Aorta (tissue), 5 donors: Measurements from ENCODE around the gene CTXN3. TPM values are rescaled to one million over a fixed set of nuclear protein-coding genes. Genes with fewer than 3 reads are reported as not detected.

Experiments
- ATAC-seq: fragments of 200-7000 bp; cut with Tn5 transposase; one replicate; pipeline ENCODE4 v1.9.1; 2022; ENCODE audit warnings: moderate library complexity; ENCODE audit not compliant: low FRiP score
- DNase-seq, 2 donors: peaks; one replicate each; pipeline ENCODE4 v3.0.0-alpha.2; 2020
- H3K27ac ChIP-seq, 2 donors: one replicate each; pipeline ENCODE4 v1.5.1; 2013; ENCODE audit warnings: low read length in 2 of 2, mild to moderate bottlenecking in 2 of 2, moderate library complexity in 2 of 2, control low read depth in 1 of 2, inconsistent platforms in 1 of 2, low read depth in 1 of 2
- H3K27me3 ChIP-seq, 2 donors: one replicate each; pipeline ENCODE4 v1.6.1; 2013; ENCODE audit warnings: control low read depth in 1 of 2, low read length in 1 of 2, mild to moderate bottlenecking in 1 of 2, moderate library complexity in 1 of 2; ENCODE audit not compliant: insufficient read depth in 2 of 2, control insufficient read depth in 1 of 2
- H3K36me3 ChIP-seq, 2 donors: one replicate each; pipeline ENCODE4 v1.6.1; 2013; ENCODE audit warnings: control low read depth in 1 of 2, low read length in 1 of 2, mild to moderate bottlenecking in 1 of 2; ENCODE audit not compliant: insufficient read depth in 2 of 2, control insufficient read depth in 1 of 2
- H3K4me1 ChIP-seq, 2 donors: one replicate each; pipeline ENCODE4 v1.6.1; 2013; ENCODE audit warnings: low read length in 2 of 2, control low read depth in 1 of 2, mild to moderate bottlenecking in 1 of 2, moderate library complexity in 1 of 2; ENCODE audit not compliant: insufficient read depth in 2 of 2, control insufficient read depth in 1 of 2
- H3K4me3 ChIP-seq, 2 donors: one replicate each; pipeline ENCODE4 v1.5.1; 2013; ENCODE audit warnings: low read length in 2 of 2, control low read depth in 1 of 2, mild to moderate bottlenecking in 1 of 2
- H3K9me3 ChIP-seq: one replicate; pipeline ENCODE4 v1.6.1; 2013; ENCODE audit warnings: mild to moderate bottlenecking, low read length; ENCODE audit not compliant: control insufficient read depth
- WGBS, 2 donors: extraction: QIAGEN DNeasy Blood & Tissue Kit; methylation state at CpG; one replicate each; pipeline ENCODE4 v1.1.7; 2013; 5-methylcytosine and 5-hydroxymethylcytosine counted together
- intact Hi-C, 2 donors: fragments of 100-400 bp; cut with DNase I; formaldehyde crosslinking; loops; one replicate each; pipeline versions ENCODE4 v1.14.2 to v1.15.0; 2022
- polyA plus RNA-seq, 2 donors: library from polyadenylated mRNA; stranded (reverse); fragments of 200-250 nt; gene quantifications; one replicate each; pipeline ENCODE4 v1.2.3, GENCODE V29; 2013
- total RNA-seq, 2 donors: library from RNA; stranded (reverse); fragmentation: NEBNext Ultra II Directional; extraction: Animal tissue kit (Norgen Biotek cat#: 25700); gene quantifications; one replicate each; pipeline ENCODE4 v1.2.1, GENCODE V29; 2021
- donor health status: healthy with polysubstance abuse.
- donor health status: Bipolar disorder and iron deficiency.
- donor health status: DM: no; HTN: no; CAD: no.
- donor health status: DM: no; HTN: no; CAD: no.
- donor health status: DM: yes; HTN: yes; CAD: no.

The CTXN3 gene
- total and polyA plus RNA-seq, 4 donors = not detected

DNA sequence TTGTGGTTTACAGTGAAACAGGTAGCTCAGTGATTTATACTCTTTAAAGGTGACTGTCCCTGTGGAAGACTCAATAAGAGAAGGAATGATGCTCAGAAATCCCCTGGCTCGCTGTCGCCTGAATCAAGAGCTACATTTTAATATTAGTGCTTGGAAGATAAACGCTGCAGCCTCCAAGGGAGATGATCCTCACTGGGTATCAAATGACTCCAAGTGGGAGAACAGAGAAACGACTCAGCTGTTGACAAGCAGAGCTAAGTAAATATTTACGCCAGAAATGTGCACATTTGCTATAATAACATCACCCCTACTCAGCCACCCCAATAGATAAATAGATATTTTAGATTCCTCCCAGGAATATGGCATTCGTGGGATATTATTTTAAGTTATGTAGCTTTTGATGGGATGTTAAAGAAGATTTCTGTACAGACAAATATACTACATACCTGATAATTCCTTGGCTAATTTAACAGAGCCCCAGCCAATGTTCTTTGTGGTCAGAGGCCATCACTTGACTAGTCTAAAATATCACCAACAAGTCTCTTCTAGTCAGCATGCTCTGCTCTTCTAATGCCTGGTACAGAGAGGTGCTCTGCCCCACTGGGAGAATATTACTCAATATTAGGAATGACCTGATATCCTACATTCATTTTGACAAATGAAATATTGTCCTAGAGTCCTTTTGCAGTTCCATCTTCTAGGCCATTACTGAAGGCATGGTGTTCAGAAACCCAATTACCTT, 36.0 kb downstream of the CTXN3 start:
- intact Hi-C loops = no loop called here
- Histone ChIP-seq H3K4me3 (no peak overlapping the region), H3K4me1 (no peaks in the 10 kb centered on the region), H3K9me3 (no peaks in the 10 kb centered on the region), H3K27ac (no peak overlapping the region), H3K36me3 (no peaks in the 10 kb centered on the region), H3K27me3 (no peaks in the 10 kb centered on the region)
- DNase-seq (no peak), ATAC-seq (no peak)
- 68 to 76% methylated on average over 6 of the region's 6 CpGs for WGBS, 2 donors

DNA sequence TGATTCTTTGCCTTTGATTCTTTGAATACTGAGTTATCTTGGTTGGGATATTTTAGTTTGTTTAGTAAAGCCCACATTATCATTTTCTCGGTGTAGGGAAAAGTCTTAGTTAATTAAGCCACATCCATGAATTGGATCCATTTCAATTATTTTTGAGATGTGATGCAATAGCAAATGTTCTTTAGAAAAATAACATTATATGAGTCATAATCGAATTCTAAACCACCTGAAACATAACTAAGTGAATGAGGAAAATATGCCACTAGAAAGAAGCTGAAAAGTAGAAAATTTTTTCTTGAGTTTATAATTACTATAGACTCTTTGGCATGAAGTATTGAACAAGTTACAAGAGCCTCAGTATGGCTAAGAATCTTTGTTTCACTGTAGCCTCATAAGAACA, 36.8 kb downstream of the CTXN3 start:
- H3K27ac ChIP-seq = no peak overlapping the region
- 58% methylated on average over 2 of the region's 2 CpGs for WGBS, 2 donors
- no peaks in the 10 kb centered on the region for H3K4me1 ChIP-seq
- no peak overlapping the region for H3K4me3 ChIP-seq
- no peak for ATAC-seq
- DNase-seq = no peak
- no peaks in the 10 kb centered on the region for H3K9me3 ChIP-seq
- intact Hi-C loops = no loop called here
- no peaks in the 10 kb centered on the region for H3K27me3 ChIP-seq
- H3K36me3 ChIP-seq = no peaks in the 10 kb centered on the region

DNA sequence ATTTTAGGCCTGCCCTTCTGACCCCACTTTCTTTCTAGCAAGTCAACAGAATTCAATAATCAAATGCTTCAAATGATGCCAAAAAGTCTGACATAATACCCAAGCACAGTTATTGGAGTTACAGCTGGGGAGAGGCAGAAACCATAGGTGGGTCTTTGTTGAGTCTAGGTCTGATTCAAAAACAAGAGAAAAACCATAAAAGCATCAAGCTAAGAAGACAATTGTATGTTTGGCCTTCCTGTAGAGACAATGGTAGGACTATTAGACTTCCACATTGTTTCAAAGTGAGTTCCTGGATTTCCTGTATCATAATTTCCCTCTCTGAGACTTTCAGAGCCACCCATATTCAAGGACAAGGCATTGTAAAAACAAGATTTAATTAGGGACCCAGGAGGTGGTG, 37.5 kb downstream of the CTXN3 start:
- H3K27ac ChIP-seq = no peak overlapping the region
- intact Hi-C loops = no loop called here
- no peak overlapping the region for H3K4me3 ChIP-seq
- H3K27me3 ChIP-seq = no peaks in the 10 kb centered on the region
- ATAC-seq (no peak), DNase-seq (no peak)
- H3K9me3 ChIP-seq = no peaks in the 10 kb centered on the region
- no peaks in the 10 kb centered on the region for H3K4me1 ChIP-seq
- no peaks in the 10 kb centered on the region for H3K36me3 ChIP-seq

DNA sequence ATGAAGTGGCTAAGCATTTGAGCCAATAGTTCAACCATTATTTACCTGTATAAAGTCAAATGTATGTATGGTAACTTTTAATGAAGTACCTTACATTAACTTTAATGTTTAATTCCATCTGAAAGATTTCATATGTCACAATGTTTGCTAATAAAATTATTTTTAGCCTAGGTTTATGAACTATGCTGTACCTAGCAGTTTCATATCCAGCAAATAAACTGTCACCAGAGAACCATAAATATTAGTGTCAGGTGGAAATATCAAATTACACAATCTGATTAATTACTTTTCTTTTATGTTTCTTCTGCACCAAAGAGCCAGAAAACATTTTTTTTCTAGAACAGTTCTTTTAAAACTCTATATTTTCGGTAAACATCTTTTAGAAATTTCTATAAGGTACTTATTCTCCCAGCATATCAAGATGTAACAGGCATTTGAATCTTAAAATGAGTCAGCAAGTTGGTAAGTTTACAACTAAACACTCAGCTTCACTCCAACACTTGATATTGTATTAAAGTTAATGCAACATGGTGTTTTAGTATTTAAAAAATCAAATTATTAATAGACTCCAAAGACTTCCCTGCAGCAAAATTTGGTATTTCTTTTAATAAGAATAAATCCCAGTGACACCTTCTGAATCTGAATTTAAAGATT, 45.8 kb downstream of the CTXN3 start:
- 90 to 93% methylated on average over 1 of the region's 1 CpG for WGBS, 2 donors
- ATAC-seq = no peak
- intact Hi-C loops = no loop called here

DNA sequence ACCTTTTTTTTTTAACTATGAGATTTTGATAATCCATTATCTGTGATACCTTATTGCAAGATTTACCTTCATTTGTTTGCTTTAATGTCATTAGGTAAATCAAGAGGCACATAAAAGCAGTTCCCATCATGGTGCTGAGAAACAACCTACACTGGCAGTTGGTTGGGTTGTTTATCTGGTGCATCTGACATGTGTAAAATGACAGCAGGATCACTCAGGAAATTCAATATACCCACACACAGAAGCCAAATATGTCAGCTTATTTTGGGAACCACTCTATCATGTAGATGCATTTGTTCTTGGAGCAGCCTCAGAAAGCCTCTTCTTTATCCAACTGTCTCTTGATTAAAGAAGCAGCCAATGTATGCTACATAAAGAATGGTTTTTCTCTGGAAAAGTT, 46.5 kb downstream of the CTXN3 start:
- Histone ChIP-seq H3K4me3 (no peak overlapping the region), H3K27ac (no peak overlapping the region), H3K9me3 (no peaks in the 10 kb centered on the region), H3K36me3 (no peaks in the 10 kb centered on the region), H3K27me3 (no peaks in the 10 kb centered on the region), H3K4me1 (no peaks in the 10 kb centered on the region)
- DNase-seq = no peak
- no peak for ATAC-seq
- intact Hi-C loops = no loop called here

More for the DNA sequence above, 45.8 kb downstream of the CTXN3 start:
- Histone ChIP-seq H3K27me3 (no peaks in the 10 kb centered on the region), H3K4me3 (no peak overlapping the region), H3K27ac (no peak overlapping the region), H3K9me3 (no peaks in the 10 kb centered on the region), H3K36me3 (no peaks in the 10 kb centered on the region), H3K4me1 (no peaks in the 10 kb centered on the region)
- DNase-seq = no peak

DNA sequence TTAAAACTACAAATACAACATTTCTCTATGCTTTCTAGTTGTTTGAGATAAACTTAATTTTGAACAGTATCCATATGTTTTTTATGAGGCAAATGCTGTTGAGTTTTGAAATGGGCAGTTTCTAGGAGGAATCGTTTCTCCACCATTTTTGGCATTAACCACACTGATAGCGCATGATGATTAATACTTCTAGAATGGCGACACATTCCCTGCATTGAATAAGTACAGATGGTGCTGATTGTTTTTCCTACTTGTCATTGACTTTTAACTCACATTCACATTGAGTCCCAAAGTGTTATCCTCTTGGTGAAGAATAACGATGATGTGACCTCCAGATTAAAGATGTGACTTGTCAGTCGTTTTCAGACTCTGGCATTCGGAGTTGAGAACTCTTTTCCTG, 47.8 kb downstream of the CTXN3 start:
- H3K4me1 ChIP-seq = no peaks in the 10 kb centered on the region
- no peaks in the 10 kb centered on the region for H3K9me3 ChIP-seq
- 20 to 28% methylated on average over 6 of the region's 6 CpGs for WGBS, 2 donors
- no peak overlapping the region for H3K27ac ChIP-seq
- no peak overlapping the region for H3K4me3 ChIP-seq
- DNase-seq (no peak), ATAC-seq (no peak)
- H3K27me3 ChIP-seq = no peaks in the 10 kb centered on the region
- intact Hi-C loops = no loop called here
- no peaks in the 10 kb centered on the region for H3K36me3 ChIP-seq

DNA sequence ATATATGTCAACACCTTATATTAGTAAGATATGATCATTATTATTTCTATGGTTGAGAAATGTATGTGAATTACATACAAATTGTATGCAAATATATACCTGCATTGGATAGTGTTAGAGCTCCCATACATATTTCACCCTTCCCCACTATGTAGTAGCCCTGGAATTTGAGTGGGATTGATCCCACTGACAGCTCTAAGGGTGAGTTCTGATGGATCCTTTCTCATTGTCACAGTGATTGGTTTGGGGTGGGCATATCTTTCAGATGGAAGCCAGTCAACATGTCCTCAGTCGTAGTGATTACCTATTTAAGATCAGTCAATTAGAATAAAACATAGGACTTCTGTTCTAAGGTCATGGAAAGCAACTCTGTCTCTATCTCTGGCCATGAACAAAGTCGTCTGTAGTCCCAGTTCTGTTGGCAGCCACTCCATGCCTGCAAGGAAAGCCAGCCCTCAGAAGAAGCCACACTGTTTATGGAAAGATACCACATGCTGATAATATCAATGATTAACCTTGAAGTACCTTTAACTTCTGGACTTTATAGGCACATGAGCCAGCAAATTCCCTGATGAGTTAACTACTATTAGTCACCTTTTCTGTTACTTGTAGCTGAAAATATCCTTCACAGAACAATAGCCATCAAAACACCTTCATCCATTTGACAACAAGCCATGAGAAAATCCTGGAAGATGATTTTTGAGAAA, 49.2 kb downstream of the CTXN3 start:
- Histone ChIP-seq H3K4me1 (no peaks in the 10 kb centered on the region), H3K36me3 (no peaks in the 10 kb centered on the region), H3K4me3 (no peak overlapping the region), H3K9me3 (no peaks in the 10 kb centered on the region), H3K27me3 (no peaks in the 10 kb centered on the region), H3K27ac (no peak overlapping the region)
- 56 to 61% methylated on average over 2 of the region's 2 CpGs for WGBS, 2 donors
- DNase-seq (no peak), ATAC-seq (no peak)
- intact Hi-C loops = no loop called here

DNA sequence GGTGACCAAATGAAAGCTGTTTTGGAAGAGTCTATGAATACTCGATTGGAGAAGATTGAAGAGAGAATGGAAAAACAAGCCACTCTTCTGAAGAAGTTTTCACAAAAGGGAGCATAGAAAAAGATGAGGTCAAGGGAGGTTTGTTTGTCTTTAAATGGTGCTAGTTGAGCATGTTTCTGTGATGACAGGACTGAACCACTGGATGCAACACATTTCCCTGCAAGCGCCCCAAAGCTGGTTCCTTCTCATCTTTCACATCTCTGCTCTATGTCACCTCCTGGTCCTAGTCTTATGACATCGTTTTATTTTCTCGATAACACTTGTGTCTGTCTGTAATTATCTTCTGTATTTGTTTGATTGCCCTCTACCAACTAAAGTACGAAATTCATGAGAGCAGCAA, 50.5 kb downstream of the CTXN3 start:
- DNase-seq = no peak
- Histone ChIP-seq H3K36me3 (no peaks in the 10 kb centered on the region), H3K27me3 (no peaks in the 10 kb centered on the region), H3K4me1 (no peaks in the 10 kb centered on the region), H3K4me3 (no peak overlapping the region), H3K9me3 (no peaks in the 10 kb centered on the region), H3K27ac (no peak overlapping the region)
- WGBS, 2 donors = 66 to 71% methylated on average over 5 of the region's 5 CpGs
- ATAC-seq = no peak
- intact Hi-C loops = no loop called here
